ENCODE measurements around the gene POGZ. TPM values are rescaled to one million over a fixed set of nuclear protein-coding genes. Genes with fewer than 3 reads are reported as not detected.

The POGZ gene
- total and polyA plus RNA-seq, 2 of the 13 experiments (the other 11 are each of a cell fraction or from before 2014, with no cell fraction given): 15.3 to 45.6 TPM

DNA sequence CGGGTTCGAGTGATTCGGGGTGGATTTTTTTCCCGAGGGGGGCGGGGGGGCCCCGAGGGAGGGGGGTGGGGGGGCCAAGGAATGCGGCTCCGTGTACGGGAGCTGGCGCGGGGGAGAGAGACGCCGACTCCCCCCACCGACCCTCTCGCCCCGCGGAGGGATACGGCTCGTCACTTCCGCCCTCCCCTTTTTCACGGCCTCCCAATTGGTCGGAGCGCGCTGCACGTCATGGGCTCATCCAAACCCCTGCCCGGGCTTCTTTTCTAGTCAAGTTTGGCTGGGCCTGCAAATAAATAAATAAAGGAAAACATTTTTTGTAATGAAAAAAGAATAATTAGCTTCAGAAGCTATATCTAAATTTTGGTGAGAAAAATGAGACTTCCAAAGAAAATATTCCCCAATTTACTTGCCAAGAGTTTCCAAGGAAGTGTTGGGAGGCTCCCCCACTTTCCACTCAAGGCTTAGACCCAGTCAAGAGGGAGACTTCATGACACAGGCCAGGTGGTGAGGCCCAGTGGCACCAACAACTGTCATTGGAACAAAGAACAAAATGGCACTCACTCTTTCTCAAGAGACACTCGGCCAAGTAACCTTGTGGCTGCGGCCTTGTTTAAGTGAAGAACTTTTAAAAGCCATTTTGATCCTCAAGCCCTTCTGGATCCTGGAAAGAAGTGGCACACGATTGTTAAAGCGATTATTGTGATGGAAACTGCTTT is at the start of gene POGZ (continued):
- TF ChIP-seq TOPORS (CRISPR knock-in tag; IDR thresholded peaks at IDR 0.05): no peak
- TF ChIP-seq GATAD1 (CRISPR knock-in tag; IDR thresholded peaks at IDR 0.05): peak; percentile 84
- TF ChIP-seq, protein P1, sequence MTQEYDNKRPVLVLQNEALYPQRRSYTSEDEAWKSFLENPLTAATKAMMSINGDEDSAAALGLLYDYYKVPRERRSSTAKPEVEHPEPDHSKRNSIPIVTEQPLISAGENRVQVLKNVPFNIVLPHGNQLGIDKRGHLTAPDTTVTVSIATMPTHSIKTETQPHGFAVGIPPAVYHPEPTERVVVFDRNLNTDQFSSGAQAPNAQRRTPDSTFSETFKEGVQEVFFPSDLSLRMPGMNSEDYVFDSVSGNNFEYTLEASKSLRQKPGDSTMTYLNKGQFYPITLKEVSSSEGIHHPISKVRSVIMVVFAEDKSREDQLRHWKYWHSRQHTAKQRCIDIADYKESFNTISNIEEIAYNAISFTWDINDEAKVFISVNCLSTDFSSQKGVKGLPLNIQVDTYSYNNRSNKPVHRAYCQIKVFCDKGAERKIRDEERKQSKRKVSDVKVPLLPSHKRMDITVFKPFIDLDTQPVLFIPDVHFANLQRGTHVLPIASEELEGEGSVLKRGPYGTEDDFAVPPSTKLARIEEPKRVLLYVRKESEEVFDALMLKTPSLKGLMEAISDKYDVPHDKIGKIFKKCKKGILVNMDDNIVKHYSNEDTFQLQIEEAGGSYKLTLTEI (CRISPR knock-in tag; conservative IDR thresholded peaks at IDR 0.05): no peak
- no peak for TF ChIP-seq ZNF570 (CRISPR knock-in tag; IDR thresholded peaks at IDR 0.05; ENCODE audit: borderline replicate concordance)
- TF ChIP-seq, protein P2, sequence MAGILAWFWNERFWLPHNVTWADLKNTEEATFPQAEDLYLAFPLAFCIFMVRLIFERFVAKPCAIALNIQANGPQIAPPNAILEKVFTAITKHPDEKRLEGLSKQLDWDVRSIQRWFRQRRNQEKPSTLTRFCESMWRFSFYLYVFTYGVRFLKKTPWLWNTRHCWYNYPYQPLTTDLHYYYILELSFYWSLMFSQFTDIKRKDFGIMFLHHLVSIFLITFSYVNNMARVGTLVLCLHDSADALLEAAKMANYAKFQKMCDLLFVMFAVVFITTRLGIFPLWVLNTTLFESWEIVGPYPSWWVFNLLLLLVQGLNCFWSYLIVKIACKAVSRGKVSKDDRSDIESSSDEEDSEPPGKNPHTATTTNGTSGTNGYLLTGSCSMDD (CRISPR knock-in tag; IDR thresholded peaks at IDR 0.05): no peak
- no peak for TF ChIP-seq ZKSCAN5 (CRISPR knock-in tag; IDR thresholded peaks at IDR 0.05)
- no peak for TF ChIP-seq ZNF224 (CRISPR knock-in tag; IDR thresholded peaks at IDR 0.05)
- TF ChIP-seq, protein P3, sequence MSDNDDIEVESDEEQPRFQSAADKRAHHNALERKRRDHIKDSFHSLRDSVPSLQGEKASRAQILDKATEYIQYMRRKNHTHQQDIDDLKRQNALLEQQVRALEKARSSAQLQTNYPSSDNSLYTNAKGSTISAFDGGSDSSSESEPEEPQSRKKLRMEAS (IDR thresholded peaks at IDR 0.05): no peak
- TF ChIP-seq, protein P4, sequence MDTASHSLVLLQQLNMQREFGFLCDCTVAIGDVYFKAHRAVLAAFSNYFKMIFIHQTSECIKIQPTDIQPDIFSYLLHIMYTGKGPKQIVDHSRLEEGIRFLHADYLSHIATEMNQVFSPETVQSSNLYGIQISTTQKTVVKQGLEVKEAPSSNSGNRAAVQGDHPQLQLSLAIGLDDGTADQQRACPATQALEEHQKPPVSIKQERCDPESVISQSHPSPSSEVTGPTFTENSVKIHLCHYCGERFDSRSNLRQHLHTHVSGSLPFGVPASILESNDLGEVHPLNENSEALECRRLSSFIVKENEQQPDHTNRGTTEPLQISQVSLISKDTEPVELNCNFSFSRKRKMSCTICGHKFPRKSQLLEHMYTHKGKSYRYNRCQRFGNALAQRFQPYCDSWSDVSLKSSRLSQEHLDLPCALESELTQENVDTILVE (CRISPR knock-in tag; IDR thresholded peaks at IDR 0.05): peak; percentile 78
- no peak for TF ChIP-seq PRMT3 (CRISPR knock-in tag; IDR thresholded peaks at IDR 0.05; ENCODE audit: borderline replicate concordance, low read depth)
- TF ChIP-seq ZNF619 (CRISPR knock-in tag; IDR thresholded peaks at IDR 0.05): no peak
- TF ChIP-seq, protein P5, sequence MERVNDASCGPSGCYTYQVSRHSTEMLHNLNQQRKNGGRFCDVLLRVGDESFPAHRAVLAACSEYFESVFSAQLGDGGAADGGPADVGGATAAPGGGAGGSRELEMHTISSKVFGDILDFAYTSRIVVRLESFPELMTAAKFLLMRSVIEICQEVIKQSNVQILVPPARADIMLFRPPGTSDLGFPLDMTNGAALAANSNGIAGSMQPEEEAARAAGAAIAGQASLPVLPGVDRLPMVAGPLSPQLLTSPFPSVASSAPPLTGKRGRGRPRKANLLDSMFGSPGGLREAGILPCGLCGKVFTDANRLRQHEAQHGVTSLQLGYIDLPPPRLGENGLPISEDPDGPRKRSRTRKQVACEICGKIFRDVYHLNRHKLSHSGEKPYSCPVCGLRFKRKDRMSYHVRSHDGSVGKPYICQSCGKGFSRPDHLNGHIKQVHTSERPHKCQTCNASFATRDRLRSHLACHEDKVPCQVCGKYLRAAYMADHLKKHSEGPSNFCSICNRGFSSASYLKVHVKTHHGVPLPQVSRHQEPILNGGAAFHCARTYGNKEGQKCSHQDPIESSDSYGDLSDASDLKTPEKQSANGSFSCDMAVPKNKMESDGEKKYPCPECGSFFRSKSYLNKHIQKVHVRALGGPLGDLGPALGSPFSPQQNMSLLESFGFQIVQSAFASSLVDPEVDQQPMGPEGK (CRISPR knock-in tag; IDR thresholded peaks at IDR 0.05): peak; percentile 98
- TF ChIP-seq, protein P6, sequence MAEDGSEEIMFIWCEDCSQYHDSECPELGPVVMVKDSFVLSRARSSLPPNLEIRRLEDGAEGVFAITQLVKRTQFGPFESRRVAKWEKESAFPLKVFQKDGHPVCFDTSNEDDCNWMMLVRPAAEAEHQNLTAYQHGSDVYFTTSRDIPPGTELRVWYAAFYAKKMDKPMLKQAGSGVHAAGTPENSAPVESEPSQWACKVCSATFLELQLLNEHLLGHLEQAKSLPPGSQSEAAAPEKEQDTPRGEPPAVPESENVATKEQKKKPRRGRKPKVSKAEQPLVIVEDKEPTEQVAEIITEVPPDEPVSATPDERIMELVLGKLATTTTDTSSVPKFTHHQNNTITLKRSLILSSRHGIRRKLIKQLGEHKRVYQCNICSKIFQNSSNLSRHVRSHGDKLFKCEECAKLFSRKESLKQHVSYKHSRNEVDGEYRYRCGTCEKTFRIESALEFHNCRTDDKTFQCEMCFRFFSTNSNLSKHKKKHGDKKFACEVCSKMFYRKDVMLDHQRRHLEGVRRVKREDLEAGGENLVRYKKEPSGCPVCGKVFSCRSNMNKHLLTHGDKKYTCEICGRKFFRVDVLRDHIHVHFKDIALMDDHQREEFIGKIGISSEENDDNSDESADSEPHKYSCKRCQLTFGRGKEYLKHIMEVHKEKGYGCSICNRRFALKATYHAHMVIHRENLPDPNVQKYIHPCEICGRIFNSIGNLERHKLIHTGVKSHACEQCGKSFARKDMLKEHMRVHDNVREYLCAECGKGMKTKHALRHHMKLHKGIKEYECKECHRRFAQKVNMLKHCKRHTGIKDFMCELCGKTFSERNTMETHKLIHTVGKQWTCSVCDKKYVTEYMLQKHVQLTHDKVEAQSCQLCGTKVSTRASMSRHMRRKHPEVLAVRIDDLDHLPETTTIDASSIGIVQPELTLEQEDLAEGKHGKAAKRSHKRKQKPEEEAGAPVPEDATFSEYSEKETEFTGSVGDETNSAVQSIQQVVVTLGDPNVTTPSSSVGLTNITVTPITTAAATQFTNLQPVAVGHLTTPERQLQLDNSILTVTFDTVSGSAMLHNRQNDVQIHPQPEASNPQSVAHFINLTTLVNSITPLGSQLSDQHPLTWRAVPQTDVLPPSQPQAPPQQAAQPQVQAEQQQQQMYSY (CRISPR knock-in tag; IDR thresholded peaks at IDR 0.05): no peak
- no peak for TF ChIP-seq SRSF1 (optimal IDR thresholded peaks at IDR 0.05; ENCODE audit: low read depth, low read length)
- TF ChIP-seq SPEN (CRISPR knock-in tag; IDR thresholded peaks at IDR 0.05; ENCODE audit: low read depth): peak; percentile 86
- no peak for TF ChIP-seq SATB2 (CRISPR knock-in tag; IDR thresholded peaks at IDR 0.05)
- TF ChIP-seq, protein P7, sequence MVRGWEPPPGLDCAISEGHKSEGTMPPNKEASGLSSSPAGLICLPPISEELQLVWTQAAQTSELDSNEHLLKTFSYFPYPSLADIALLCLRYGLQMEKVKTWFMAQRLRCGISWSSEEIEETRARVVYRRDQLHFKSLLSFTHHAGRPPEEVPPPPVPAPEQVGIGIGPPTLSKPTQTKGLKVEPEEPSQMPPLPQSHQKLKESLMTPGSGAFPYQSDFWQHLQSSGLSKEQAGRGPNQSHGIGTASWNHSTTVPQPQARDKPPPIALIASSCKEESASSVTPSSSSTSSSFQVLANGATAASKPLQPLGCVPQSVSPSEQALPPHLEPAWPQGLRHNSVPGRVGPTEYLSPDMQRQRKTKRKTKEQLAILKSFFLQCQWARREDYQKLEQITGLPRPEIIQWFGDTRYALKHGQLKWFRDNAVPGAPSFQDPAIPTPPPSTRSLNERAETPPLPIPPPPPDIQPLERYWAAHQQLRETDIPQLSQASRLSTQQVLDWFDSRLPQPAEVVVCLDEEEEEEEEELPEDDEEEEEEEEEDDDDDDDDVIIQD (CRISPR knock-in tag; IDR thresholded peaks at IDR 0.05; ENCODE audit: low read depth): peak; percentile 16; the same call in 1 of the 2 replicates

All from HepG2 (cell line).